ENCODE results near the gene TMEM196.

TMEM196 gene

DNA sequence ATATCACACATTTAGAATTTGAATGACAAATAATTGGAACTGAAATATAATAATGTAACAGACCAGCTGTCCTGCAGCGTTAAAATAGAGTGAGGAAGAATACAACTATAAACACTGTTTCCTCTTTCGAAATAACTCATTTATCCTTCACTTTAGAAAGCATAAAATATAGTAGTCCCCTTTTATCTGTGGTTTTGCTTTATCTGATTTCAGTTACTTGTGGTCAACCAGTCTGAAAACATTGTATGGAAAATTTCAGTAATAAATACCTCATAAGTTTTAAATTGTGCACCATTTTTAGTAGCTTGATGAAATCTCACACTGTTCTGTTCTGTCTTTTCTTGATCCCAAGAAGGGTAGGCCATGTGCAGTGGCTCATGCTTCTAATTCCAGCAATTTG lies 96.2 kb downstream of the TMEM196 start:
- H3K4me3 Mint-ChIP-seq, result no peak overlapping the region
- no peak overlapping the region for H3K27ac Mint-ChIP-seq

GRCh38 chr7:19675816-19676215 lies 97.6 kb downstream of the TMEM196 start:
- Mint-ChIP-seq H3K27me3 (peaks cover 1% of the 10 kb centered on the region), H3K4me3 (no peak overlapping the region), H3K4me1 (no peaks in the 10 kb centered on the region), H3K36me3 (no peaks in the 10 kb centered on the region), H3K9me3 (no peaks in the 10 kb centered on the region), H3K27ac (no peak overlapping the region)

More for the DNA sequence above, 96.2 kb downstream of the TMEM196 start:
- no peaks in the 10 kb centered on the region for H3K36me3 Mint-ChIP-seq
- no peaks in the 10 kb centered on the region for H3K4me1 Mint-ChIP-seq
- no peaks in the 10 kb centered on the region for H3K9me3 Mint-ChIP-seq
- peaks cover 1% of the 10 kb centered on the region for H3K27me3 Mint-ChIP-seq

DNA sequence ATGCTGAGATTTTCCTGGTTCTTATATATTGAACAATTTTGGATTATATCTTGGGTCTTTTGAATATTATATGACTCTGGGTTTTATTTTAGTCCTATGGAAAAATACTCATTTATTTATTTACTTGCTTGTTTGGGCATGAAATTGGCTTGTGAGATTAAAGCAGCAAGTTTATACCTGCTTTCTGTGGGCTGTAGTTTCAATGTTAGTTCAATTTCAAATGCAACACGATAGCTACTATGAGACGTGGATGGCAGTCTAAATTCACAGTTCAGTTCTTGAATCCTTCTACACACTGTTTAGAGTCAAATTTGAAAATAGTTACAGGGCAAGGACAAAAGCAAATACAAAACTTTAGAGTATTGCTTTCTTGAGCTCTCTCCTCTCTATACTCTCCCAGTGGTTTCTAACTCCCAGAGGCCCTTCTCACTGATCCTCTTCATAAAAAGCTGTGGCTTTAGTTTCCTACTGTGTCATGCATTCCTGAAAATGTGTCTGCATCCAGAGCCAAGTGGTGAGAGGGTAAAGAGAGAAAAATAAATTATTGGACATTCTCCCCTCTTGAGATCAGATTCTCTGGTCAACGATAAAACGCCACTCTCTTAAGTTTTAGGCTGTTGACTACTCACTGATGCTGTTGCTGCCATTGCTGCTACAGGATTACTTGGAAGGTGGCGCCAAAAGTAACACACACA lies 99.0 kb downstream of the TMEM196 start:
- no peak overlapping the region for H3K4me3 Mint-ChIP-seq
- H3K36me3 Mint-ChIP-seq, result no peaks in the 10 kb centered on the region
- no peak overlapping the region for H3K27ac Mint-ChIP-seq
- no peaks in the 10 kb centered on the region for H3K9me3 Mint-ChIP-seq
- peaks cover 1% of the 10 kb centered on the region for H3K27me3 Mint-ChIP-seq
- H3K4me1 Mint-ChIP-seq, result no peaks in the 10 kb centered on the region

- H3K4me3 Mint-ChIP-seq, result no peak overlapping the region
- no peak overlapping the region for H3K27ac Mint-ChIP-seq
- H3K9me3 Mint-ChIP-seq, result no peaks in the 10 kb centered on the region
- H3K27me3 Mint-ChIP-seq, result peaks cover 5% of the 10 kb centered on the region
- no peaks in the 10 kb centered on the region for H3K4me1 Mint-ChIP-seq
- H3K36me3 Mint-ChIP-seq, result no peaks in the 10 kb centered on the region
Measured at GRCh38 chr7:19670806-19671205, 102.6 kb downstream of the TMEM196 start.

All from activated naive CD4-positive, alpha-beta T cell treated with anti-CD3 and anti-CD28 coated beads, Interleukin-2, amount 50 U/mL, for 24 hours (primary cell).